Measurements from ENCODE around the gene ADGRD1.
A peak's percentile ranks its signal among the peaks of the same experiment; 100 is the strongest.

The ADGRD1 gene

GRCh38 chr12:131130311-131130911 lies 176.7 kb downstream of the ADGRD1 start:
- ATAC-seq (ENCODE audit: low read depth) (no peak), DNase-seq (ENCODE audit: low spot score) (no peak)
- no peak for TF ChIP-seq CTCF (IDR thresholded peaks at IDR 0.05; ENCODE audit: poor library complexity, severe bottlenecking)
- Histone ChIP-seq H3K27ac (ENCODE audit: poor library complexity, severe bottlenecking) (no peak overlapping the region), H3K4me3 (ENCODE audit: severe bottlenecking) (no peak overlapping the region), H3K9me3 (ENCODE audit: severe bottlenecking) (no peaks in the 10 kb centered on the region), H3K27me3 (ENCODE audit: insufficient read depth, poor library complexity, severe bottlenecking) (peaks cover under 1% of the 10 kb centered on the region), H3K36me3 (ENCODE audit: low read depth) (no peaks in the 10 kb centered on the region), H3K4me1 (ENCODE audit: insufficient read depth, poor library complexity, severe bottlenecking) (no peaks in the 10 kb centered on the region)

DNA sequence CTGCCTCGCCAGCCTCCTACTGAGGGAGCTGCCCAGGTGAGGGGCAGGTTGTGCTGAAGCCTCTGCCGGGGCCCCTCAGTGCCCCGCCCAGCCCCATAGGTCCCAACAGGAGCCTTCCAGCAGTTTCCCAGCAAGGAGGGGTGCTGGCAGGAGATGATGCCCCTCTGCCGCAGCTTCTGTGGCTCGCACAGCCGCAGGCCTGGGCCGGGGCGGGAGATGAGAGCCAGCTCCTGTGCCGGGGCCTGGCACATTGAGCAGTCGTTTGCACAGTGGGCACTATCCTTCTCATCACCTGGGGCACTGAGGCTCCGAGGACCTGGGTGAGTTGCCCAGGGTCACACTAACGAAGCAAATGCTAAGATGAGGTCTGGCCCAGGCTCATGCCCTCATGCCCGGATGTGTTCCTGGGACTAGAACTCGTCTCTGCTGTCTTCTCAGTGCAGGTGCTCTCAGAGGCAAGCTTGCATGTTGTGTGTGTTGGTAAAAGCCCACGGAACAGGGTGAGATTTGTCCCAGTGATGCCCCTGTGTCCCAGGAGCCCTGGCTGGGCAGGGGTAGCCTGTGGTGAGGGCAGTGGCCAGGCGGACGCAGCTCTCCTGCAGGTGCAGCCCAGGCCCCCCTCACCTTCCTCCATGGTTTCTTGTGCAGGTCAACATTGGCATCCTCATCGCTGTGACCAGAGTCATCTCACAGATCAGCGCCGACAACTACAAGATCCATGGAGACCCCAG lies 177.5 kb downstream of the ADGRD1 start:
- ATAC-seq (ENCODE audit: low read depth) = no peak
- no peak overlapping the region for H3K4me3 ChIP-seq (ENCODE audit: severe bottlenecking)
- H3K36me3 ChIP-seq (ENCODE audit: low read depth) = no peaks in the 10 kb centered on the region
- DNase-seq (ENCODE audit: low spot score) = no peak
- no peaks in the 10 kb centered on the region for H3K9me3 ChIP-seq (ENCODE audit: severe bottlenecking)
- no peaks in the 10 kb centered on the region for H3K27me3 ChIP-seq (ENCODE audit: insufficient read depth, poor library complexity, severe bottlenecking)
- no peak for TF ChIP-seq CTCF (IDR thresholded peaks at IDR 0.05; ENCODE audit: poor library complexity, severe bottlenecking)
- no peak overlapping the region for H3K27ac ChIP-seq (ENCODE audit: poor library complexity, severe bottlenecking)
- H3K4me1 ChIP-seq (ENCODE audit: insufficient read depth, poor library complexity, severe bottlenecking) = no peaks in the 10 kb centered on the region

DNA sequence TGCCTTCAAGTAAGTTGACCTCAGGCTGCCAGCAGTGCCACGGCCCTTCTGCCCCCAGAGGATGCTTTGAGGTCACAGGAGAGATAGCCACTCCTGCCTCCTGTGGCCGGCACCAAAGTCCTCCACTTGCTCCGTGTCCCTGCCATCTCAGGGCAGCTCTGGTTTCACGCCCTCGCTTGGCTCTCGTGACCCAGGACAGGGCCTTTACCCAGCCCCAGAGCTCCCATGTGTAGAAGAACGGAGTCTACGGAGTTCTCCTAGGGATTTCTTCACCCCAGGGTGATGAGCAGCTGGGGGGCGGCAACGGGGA lies 178.1 kb downstream of the ADGRD1 start:
- no peak overlapping the region for H3K4me3 ChIP-seq (ENCODE audit: severe bottlenecking)
- H3K27ac ChIP-seq (ENCODE audit: poor library complexity, severe bottlenecking) = no peak overlapping the region
- H3K36me3 ChIP-seq (ENCODE audit: low read depth) = no peaks in the 10 kb centered on the region
- H3K4me1 ChIP-seq (ENCODE audit: insufficient read depth, poor library complexity, severe bottlenecking) = no peaks in the 10 kb centered on the region
- ATAC-seq (ENCODE audit: low read depth) (no peak; the same call in 2 of the 3 replicates), DNase-seq (ENCODE audit: low spot score) (no peak)
- no peaks in the 10 kb centered on the region for H3K9me3 ChIP-seq (ENCODE audit: severe bottlenecking)
- H3K27me3 ChIP-seq (ENCODE audit: insufficient read depth, poor library complexity, severe bottlenecking) = no peaks in the 10 kb centered on the region
- TF ChIP-seq CTCF (IDR thresholded peaks at IDR 0.05; ENCODE audit: poor library complexity, severe bottlenecking) = no peak

DNA sequence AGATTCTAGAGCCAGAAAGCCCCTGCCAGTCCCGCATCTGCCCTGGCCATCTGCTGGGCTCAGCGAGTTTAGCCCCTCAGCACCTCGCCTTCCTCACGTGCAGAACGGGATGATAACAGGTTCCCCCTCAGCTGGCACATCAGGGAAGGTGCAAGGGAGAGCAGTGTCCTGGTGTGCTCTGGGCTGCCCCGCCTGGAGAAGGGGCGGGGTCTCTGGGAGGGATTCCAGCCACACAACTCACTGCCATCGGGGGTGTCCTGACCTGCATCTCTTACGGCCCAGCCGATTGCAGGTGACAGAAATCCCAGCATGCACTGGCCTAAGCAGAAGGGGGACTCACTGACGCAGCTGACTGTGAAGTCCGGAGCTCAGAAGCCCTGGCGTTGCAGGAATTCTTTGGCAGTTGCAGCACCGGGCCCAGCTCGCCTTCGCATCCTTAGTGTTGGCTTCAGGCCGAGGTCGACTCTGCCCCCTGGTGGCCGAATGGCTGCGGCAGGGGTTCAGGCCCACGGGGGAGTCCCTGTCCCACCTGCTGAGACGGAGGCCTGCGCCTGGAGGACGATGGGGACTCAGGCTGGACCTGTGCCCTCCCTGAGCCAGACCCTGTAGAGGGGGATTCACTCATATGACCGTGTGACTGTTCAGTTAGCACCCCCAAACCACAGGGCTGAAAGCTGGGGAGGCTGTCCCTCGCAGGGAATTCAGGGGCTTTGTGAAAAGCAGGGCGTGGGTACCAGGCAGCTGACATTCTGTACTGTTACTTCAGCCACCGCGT lies 178.6 kb downstream of the ADGRD1 start:
- H3K36me3 ChIP-seq (ENCODE audit: low read depth) = no peaks in the 10 kb centered on the region
- no peaks in the 10 kb centered on the region for H3K27me3 ChIP-seq (ENCODE audit: insufficient read depth, poor library complexity, severe bottlenecking)
- TF ChIP-seq CTCF (IDR thresholded peaks at IDR 0.05; ENCODE audit: poor library complexity, severe bottlenecking) = peak; percentile 61
- peak; percentile 50 for ATAC-seq (ENCODE audit: low read depth)
- no peak overlapping the region for H3K4me3 ChIP-seq (ENCODE audit: severe bottlenecking)
- H3K27ac ChIP-seq (ENCODE audit: poor library complexity, severe bottlenecking) = no peak overlapping the region
- H3K9me3 ChIP-seq (ENCODE audit: severe bottlenecking) = no peaks in the 10 kb centered on the region
- no peaks in the 10 kb centered on the region for H3K4me1 ChIP-seq (ENCODE audit: insufficient read depth, poor library complexity, severe bottlenecking)
- no peak for DNase-seq (ENCODE audit: low spot score)
